Natural killer cell (primary cell): Measurements from ENCODE around the gene DPYSL3. TPM values are rescaled to one million over a fixed set of nuclear protein-coding genes. Genes with fewer than 3 reads are reported as not detected.

Source experiments
- ATAC-seq, 3 donors: fragments of 150-1000 bp in 2 of 3; fragments of 200-7000 bp in 1 of 3; cut with Tn5 transposase; 1 replicate in 1 of 3; 2 replicates in 2 of 3; pipeline ENCODE4 v1.10.0; 2021; ENCODE audit warnings: mild to moderate bottlenecking in 2 of 3, moderate library complexity in 2 of 3
- DNase-seq, 2 donors: peaks; one replicate each; pipeline versions ENCODE4 v3.0.0 to v3.0.0-alpha.2; 2013 to 2021; ENCODE audit warnings: mixed read lengths in 1 of 2
- H3K27ac ChIP-seq: one replicate; pipeline ENCODE4 v1.5.1; 2013; ENCODE audit warnings: mild to moderate bottlenecking, low read length
- H3K27me3 ChIP-seq: one replicate; pipeline ENCODE4 v1.6.1; 2013; ENCODE audit warnings: low read length; ENCODE audit not compliant: control insufficient read depth, insufficient read depth
- H3K36me3 ChIP-seq: one replicate; pipeline ENCODE4 v1.6.1; 2013; ENCODE audit warnings: low read length; ENCODE audit not compliant: control insufficient read depth, insufficient read depth
- H3K4me1 ChIP-seq: one replicate; pipeline ENCODE4 v1.6.1; 2013; ENCODE audit warnings: low read length; ENCODE audit not compliant: control insufficient read depth, insufficient read depth
- H3K4me3 ChIP-seq: one replicate; pipeline ENCODE4 v1.5.1; 2013; ENCODE audit warnings: low read length
- H3K9me3 ChIP-seq: one replicate; pipeline ENCODE4 v1.6.1; 2013; ENCODE audit warnings: low read length; ENCODE audit not compliant: control insufficient read depth, insufficient read depth
- H3K27ac Mint-ChIP-seq, 2 donors: one replicate each; pipeline ENCODE4 v1.8.0; 2022; ENCODE audit warnings: mild to moderate bottlenecking in 2 of 2, mixed read lengths in 2 of 2, moderate library complexity in 1 of 2
- H3K27me3 Mint-ChIP-seq, 2 donors: one replicate each; pipeline ENCODE4 v1.8.0; 2022; ENCODE audit warnings: low read depth in 2 of 2, mixed read lengths in 2 of 2
- H3K36me3 Mint-ChIP-seq: one replicate; pipeline ENCODE4 v1.8.0; 2022; ENCODE audit warnings: mixed read lengths
- H3K4me1 Mint-ChIP-seq, 2 donors: one replicate each; pipeline ENCODE4 v1.8.0; 2022; ENCODE audit warnings: mixed read lengths in 2 of 2
- H3K4me3 Mint-ChIP-seq: one replicate; pipeline ENCODE4 v1.8.0; 2022; ENCODE audit warnings: mild to moderate bottlenecking, moderate library complexity, mixed read lengths
- H3K9me3 Mint-ChIP-seq, 2 donors: one replicate each; pipeline ENCODE4 v1.8.0; 2022; ENCODE audit warnings: mixed read lengths in 2 of 2
- CTCF ChIP-seq: fragments of 200-600 bp; IDR thresholded peaks from one replicate; pipeline ENCODE4 v1.8.0; 2022; ENCODE audit warnings: antibody characterized with exemption
- WGBS: methylation state at CpG from one replicate; pipeline ENCODE4 v1.1.7; 2013; ENCODE audit warnings: missing lambda C conversion rate; ENCODE audit not compliant: insufficient coverage; 5-methylcytosine and 5-hydroxymethylcytosine counted together
- intact Hi-C: fragments of 100-400 bp; cut with micrococcal nuclease; formaldehyde crosslinking; loops from one replicate; pipeline ENCODE4 v1.14.2; 2022
- total RNA-seq, 4 donors: library from RNA; stranded (reverse); fragments of 120-200 nt in 1 of 4; gene quantifications; one replicate each; pipeline versions ENCODE4 v1.2.3 to v1.2.4, GENCODE V29; 2013 to 2022

DPYSL3 gene
- total RNA-seq, 3 donors from 2014 or later (not counting 1 experiment from before 2014, with no cell fraction given), result not detected

- intact Hi-C loops, result no loop called here
- no peak for DNase-seq
- Histone ChIP-seq H3K27me3 (peaks cover 25% of the 10 kb centered on the region), H3K4me3 (no peak overlapping the region), H3K4me1 (peaks cover 16% of the 10 kb centered on the region), H3K36me3 (no peaks in the 10 kb centered on the region), H3K9me3 (no peaks in the 10 kb centered on the region), H3K27ac (no peak overlapping the region)
- peak overlapping the region; percentile 65 for H3K4me3 Mint-ChIP-seq
- no peak overlapping the region for H3K27ac Mint-ChIP-seq
- peaks cover 34 to 78% of the 10 kb centered on the region in 2 donors for H3K27me3 Mint-ChIP-seq
- H3K36me3 Mint-ChIP-seq, result no peaks in the 10 kb centered on the region
- H3K4me1 Mint-ChIP-seq, result peaks cover 15 to 20% of the 10 kb centered on the region in 2 donors
- no peak for TF ChIP-seq CTCF
- H3K9me3 Mint-ChIP-seq, result no peaks in the 10 kb centered on the region
- 86% methylated on average over 3 of the region's 3 CpGs for WGBS
- no peak for ATAC-seq
Observed at GRCh38 chr5:147451193-147451592, 58.7 kb downstream of the DPYSL3 start.

- Histone ChIP-seq H3K27ac (no peak overlapping the region), H3K9me3 (no peaks in the 10 kb centered on the region), H3K36me3 (no peaks in the 10 kb centered on the region), H3K4me3 (no peak overlapping the region), H3K4me1 (peaks cover 16% of the 10 kb centered on the region), H3K27me3 (peaks cover 25% of the 10 kb centered on the region)
- no peak for TF ChIP-seq CTCF
- intact Hi-C loops, result no loop called here
- ATAC-seq (no peak), DNase-seq (no peak)
- Mint-ChIP-seq H3K9me3 (no peaks in the 10 kb centered on the region), H3K4me1 (peaks cover 15 to 18% of the 10 kb centered on the region in 2 donors), H3K27me3 (peaks cover 35 to 72% of the 10 kb centered on the region in 2 donors), H3K36me3 (no peaks in the 10 kb centered on the region), H3K27ac (no peak overlapping the region), H3K4me3 (peak overlapping the region; percentile 3)
Observed at GRCh38 chr5:147450606-147451005, 59.3 kb downstream of the DPYSL3 start.

- intact Hi-C loops, result no loop called here
- Histone ChIP-seq H3K36me3 (no peaks in the 10 kb centered on the region), H3K4me3 (no peak overlapping the region), H3K4me1 (peaks cover 11% of the 10 kb centered on the region), H3K27me3 (peaks cover 21% of the 10 kb centered on the region), H3K9me3 (no peaks in the 10 kb centered on the region), H3K27ac (no peak overlapping the region)
- no peaks in the 10 kb centered on the region for H3K36me3 Mint-ChIP-seq
- H3K27ac Mint-ChIP-seq, result no peak overlapping the region
- H3K27me3 Mint-ChIP-seq, result peaks cover 27 to 54% of the 10 kb centered on the region in 2 donors
- H3K9me3 Mint-ChIP-seq, result no peaks in the 10 kb centered on the region
- no peak for TF ChIP-seq CTCF
- no peak for DNase-seq
- WGBS, result 85% methylated on average over 1 of the region's 1 CpG
- no peak for ATAC-seq
- no peak overlapping the region for H3K4me3 Mint-ChIP-seq
- peaks cover 3 to 9% of the 10 kb centered on the region in 2 donors for H3K4me1 Mint-ChIP-seq
Observed at GRCh38 chr5:147448766-147449165, 61.1 kb downstream of the DPYSL3 start.

- Histone ChIP-seq H3K36me3 (no peaks in the 10 kb centered on the region), H3K9me3 (no peaks in the 10 kb centered on the region), H3K27ac (no peak overlapping the region), H3K27me3 (peaks cover 4% of the 10 kb centered on the region), H3K4me3 (no peak overlapping the region), H3K4me1 (no peaks in the 10 kb centered on the region)
- Mint-ChIP-seq H3K4me1 (no peaks in the 10 kb centered on the region), H3K27me3 (peaks cover 19 to 45% of the 10 kb centered on the region in 2 donors), H3K36me3 (no peaks in the 10 kb centered on the region), H3K4me3 (no peak overlapping the region), H3K27ac (no peak overlapping the region), H3K9me3 (no peaks in the 10 kb centered on the region)
- 100% methylated on average over 2 of the region's 2 CpGs for WGBS
- intact Hi-C loops, result no loop called here
- no peak for DNase-seq
- TF ChIP-seq CTCF, result no peak
- ATAC-seq, result no peak
Observed at GRCh38 chr5:147446523-147446922, 63.3 kb downstream of the DPYSL3 start.
